Naive B cell (primary cell): ENCODE measurements around the gene CDYL. TPM values are rescaled to one million over a fixed set of nuclear protein-coding genes. Genes with fewer than 3 reads are reported as not detected.
A peak's percentile ranks its signal among the peaks of the same experiment; 100 is the strongest.
"Not testable (repeated sequence)": the region's sequence is repeated elsewhere in the genome, so short reads cannot be mapped to it uniquely, and the experiment has no call there.

Experiments
- ATAC-seq, 2 donors: fragments of 150-1000 bp; cut with Tn5 transposase; 2 replicates each; pipeline ENCODE4 v1.10.0; 2021; ENCODE audit warnings: low read depth in 2 of 2, mild to moderate bottlenecking in 2 of 2, moderate library complexity in 2 of 2
- DNase-seq: peaks from one replicate; pipeline ENCODE4 v3.0.0; 2022
- H3K27ac Mint-ChIP-seq, 6 donors: one replicate each; pipeline ENCODE4 v1.8.0; 2020 to 2022; ENCODE audit warnings: mild to moderate bottlenecking in 6 of 6, mixed read lengths in 6 of 6, moderate library complexity in 5 of 6, inconsistent platforms in 2 of 6
- H3K27me3 Mint-ChIP-seq, 3 donors: one replicate each; pipeline ENCODE4 v1.8.0; 2021 to 2022; ENCODE audit warnings: mixed read lengths in 3 of 3, mild to moderate bottlenecking in 1 of 3
- H3K36me3 Mint-ChIP-seq, 2 donors: one replicate each; pipeline ENCODE4 v1.8.0; 2020 to 2022; ENCODE audit warnings: mixed read lengths in 2 of 2, inconsistent platforms in 1 of 2, mild to moderate bottlenecking in 1 of 2
- H3K4me1 Mint-ChIP-seq, 3 donors: one replicate each; pipeline ENCODE4 v1.8.0; 2020 to 2022; ENCODE audit warnings: mixed read lengths in 3 of 3, inconsistent platforms in 1 of 3, mild to moderate bottlenecking in 1 of 3, moderate library complexity in 1 of 3
- H3K4me3 Mint-ChIP-seq, 8 donors: one replicate each; pipeline ENCODE4 v1.8.0; 2020 to 2022; ENCODE audit warnings: mild to moderate bottlenecking in 8 of 8, mixed read lengths in 8 of 8, moderate library complexity in 8 of 8, inconsistent platforms in 2 of 8
- H3K9me3 Mint-ChIP-seq, 7 donors: one replicate each; pipeline ENCODE4 v1.8.0; 2020 to 2022; ENCODE audit warnings: mixed read lengths in 7 of 7, mild to moderate bottlenecking in 5 of 7, inconsistent platforms in 2 of 7, moderate library complexity in 1 of 7
- polyA plus RNA-seq, 6 donors: library from polyadenylated mRNA; unstranded; fragments of 300-500 nt; fragmentation: Illumina TruSeq; gene quantifications; one replicate each; pipeline ENCODE4 v1.2.3, GENCODE V29; 2021; ENCODE audit warnings: low read depth in 6 of 6

Gene CDYL
- polyA plus RNA-seq, 6 donors from 2014 or later, result 5.5 to 9.8 (median 7.8) TPM

GRCh38 chr6:4813055-4813454 is 36.9 kb downstream of the CDYL start:
- H3K4me3 Mint-ChIP-seq, result peak overlapping the region in 2 of 8 donors; percentile 12 to 27
- peaks cover 52 to 69% (median 66%) of the 10 kb centered on the region in 3 donors for H3K4me1 Mint-ChIP-seq
- DNase-seq (no peak), ATAC-seq (no peak)
- peaks cover 0 to 5% (median 0%) of the 10 kb centered on the region in 7 donors for H3K9me3 Mint-ChIP-seq
- H3K36me3 Mint-ChIP-seq, result no peaks in the 10 kb centered on the region
- H3K27me3 Mint-ChIP-seq, result no peaks in the 10 kb centered on the region
- H3K27ac Mint-ChIP-seq, result peak overlapping the region in 1 of 6 donors; percentile 30

GRCh38 chr6:4814212-4814611 is 38.0 kb downstream of the CDYL start:
- Mint-ChIP-seq H3K4me1 (peaks cover 55 to 78% (median 66%) of the 10 kb centered on the region in 3 donors), H3K9me3 (peaks cover 0 to 5% (median 0%) of the 10 kb centered on the region in 7 donors), H3K27ac (peak overlapping the region in 1 of 6 donors; percentile 56), H3K4me3 (peak overlapping the region in 6 of 8 donors; percentile 20 to 69 (median 36)), H3K27me3 (no peaks in the 10 kb centered on the region), H3K36me3 (no peaks in the 10 kb centered on the region)
- DNase-seq, result no peak
- peak; percentile 64 to 67 for ATAC-seq

- ATAC-seq (no peak), DNase-seq (no peak)
- H3K27ac Mint-ChIP-seq, result peak overlapping the region in 3 of 6 donors; percentile 47 to 57 (median 56)
- peaks cover 0 to 3% (median 0%) of the 10 kb centered on the region in 7 donors for H3K9me3 Mint-ChIP-seq
- H3K4me1 Mint-ChIP-seq, result peaks cover 60 to 82% (median 69%) of the 10 kb centered on the region in 3 donors
- no peaks in the 10 kb centered on the region for H3K36me3 Mint-ChIP-seq
- peak overlapping the region in 3 of 8 donors; percentile 31 to 55 (median 31) for H3K4me3 Mint-ChIP-seq
- H3K27me3 Mint-ChIP-seq, result no peaks in the 10 kb centered on the region
These were observed 38.8 kb downstream of the CDYL start for GRCh38 chr6:4814987-4815386.

- ATAC-seq (no peak), DNase-seq (no peak)
- no peak overlapping the region for H3K4me3 Mint-ChIP-seq
- peaks cover 60 to 82% (median 69%) of the 10 kb centered on the region in 3 donors for H3K4me1 Mint-ChIP-seq
- no peaks in the 10 kb centered on the region for H3K27me3 Mint-ChIP-seq
- no peak overlapping the region for H3K27ac Mint-ChIP-seq
- peaks cover 0 to 2% of the 10 kb centered on the region in 2 donors for H3K36me3 Mint-ChIP-seq
- H3K9me3 Mint-ChIP-seq, result no peaks in the 10 kb centered on the region
These were observed 39.4 kb downstream of the CDYL start for GRCh38 chr6:4815584-4815983.

GRCh38 chr6:4816904-4817303 is 40.7 kb downstream of the CDYL start:
- DNase-seq, result no peak
- no peaks in the 10 kb centered on the region for H3K27me3 Mint-ChIP-seq
- peak overlapping the region in 1 of 8 donors; percentile 50 for H3K4me3 Mint-ChIP-seq
- H3K27ac Mint-ChIP-seq, result peak overlapping the region in 1 of 6 donors; percentile 45
- peaks cover 0 to 6% of the 10 kb centered on the region in 2 donors for H3K36me3 Mint-ChIP-seq
- H3K4me1 Mint-ChIP-seq, result peaks cover 52 to 75% (median 69%) of the 10 kb centered on the region in 3 donors
- ATAC-seq, result no peak
- no peaks in the 10 kb centered on the region for H3K9me3 Mint-ChIP-seq

GRCh38 chr6:4817551-4817950 is 41.3 kb downstream of the CDYL start:
- ATAC-seq (no peak), DNase-seq (no peak)
- H3K4me3 Mint-ChIP-seq, result no peak overlapping the region
- H3K27me3 Mint-ChIP-seq, result no peaks in the 10 kb centered on the region
- no peak overlapping the region for H3K27ac Mint-ChIP-seq
- peaks cover 0 to 6% of the 10 kb centered on the region in 2 donors for H3K36me3 Mint-ChIP-seq
- H3K4me1 Mint-ChIP-seq, result peaks cover 47 to 75% (median 67%) of the 10 kb centered on the region in 3 donors
- H3K9me3 Mint-ChIP-seq, result no peaks in the 10 kb centered on the region

GRCh38 chr6:4818272-4818938 is 42.2 kb downstream of the CDYL start:
- H3K27me3 Mint-ChIP-seq, result no peaks in the 10 kb centered on the region
- ATAC-seq, result no peak
- H3K36me3 Mint-ChIP-seq, result peaks cover 0 to 6% of the 10 kb centered on the region in 2 donors
- H3K9me3 Mint-ChIP-seq, result no peaks in the 10 kb centered on the region
- H3K4me1 Mint-ChIP-seq, result peaks cover 41 to 71% (median 67%) of the 10 kb centered on the region in 3 donors
- DNase-seq, result no peak
- no peak overlapping the region for H3K4me3 Mint-ChIP-seq
- peak overlapping the region in 1 of 6 donors; percentile 47 for H3K27ac Mint-ChIP-seq

GRCh38 chr6:4819706-4820283 is 43.6 kb downstream of the CDYL start:
- H3K27me3 Mint-ChIP-seq, result no peaks in the 10 kb centered on the region
- H3K9me3 Mint-ChIP-seq, result no peaks in the 10 kb centered on the region
- ATAC-seq (no peak), DNase-seq (no peak)
- H3K27ac Mint-ChIP-seq, result peak overlapping the region in 2 of 6 donors; percentile 4 to 67
- H3K4me1 Mint-ChIP-seq, result peaks cover 36 to 63% (median 57%) of the 10 kb centered on the region in 3 donors
- peaks cover 0 to 6% of the 10 kb centered on the region in 2 donors for H3K36me3 Mint-ChIP-seq
- peak overlapping the region in 1 of 8 donors; percentile 3 for H3K4me3 Mint-ChIP-seq

- no peak overlapping the region for H3K4me3 Mint-ChIP-seq
- peaks cover 34 to 61% (median 50%) of the 10 kb centered on the region in 3 donors for H3K4me1 Mint-ChIP-seq
- H3K9me3 Mint-ChIP-seq, result peaks cover 0 to 7% (median 3%) of the 10 kb centered on the region in 7 donors
- DNase-seq (no peak), ATAC-seq (no peak)
- H3K27ac Mint-ChIP-seq, result no peak overlapping the region
- no peaks in the 10 kb centered on the region for H3K27me3 Mint-ChIP-seq
- H3K36me3 Mint-ChIP-seq, result peaks cover under 1 to 6% of the 10 kb centered on the region in 2 donors
These were observed 44.6 kb downstream of the CDYL start for GRCh38 chr6:4820704-4821276.

GRCh38 chr6:4822476-4822875 is 46.3 kb downstream of the CDYL start:
- Mint-ChIP-seq H3K27ac (peak overlapping the region in 2 of 6 donors; percentile 2 to 34), H3K4me1 (peaks cover 34 to 67% (median 40%) of the 10 kb centered on the region in 3 donors), H3K36me3 (peaks cover 18 to 21% of the 10 kb centered on the region in 2 donors)

GRCh38 chr6:4828187-4828698 is 52.0 kb downstream of the CDYL start:
- no peaks in the 10 kb centered on the region for H3K27me3 Mint-ChIP-seq
- ATAC-seq (no peak), DNase-seq (no peak)
- peaks cover 33 to 40% of the 10 kb centered on the region in 2 donors for H3K36me3 Mint-ChIP-seq
- no peak overlapping the region for H3K4me3 Mint-ChIP-seq
- H3K4me1 Mint-ChIP-seq, result peaks cover 0 to 18% (median 12%) of the 10 kb centered on the region in 3 donors
- no peak overlapping the region for H3K27ac Mint-ChIP-seq
- H3K9me3 Mint-ChIP-seq, result peaks cover 16 to 56% (median 43%) of the 10 kb centered on the region in 7 donors

More at GRCh38 chr6:4822476-4822875, 46.3 kb downstream of the CDYL start:
- DNase-seq (no peak), ATAC-seq (no peak)
- peaks cover 7 to 23% (median 19%) of the 10 kb centered on the region in 7 donors for H3K9me3 Mint-ChIP-seq
- H3K4me3 Mint-ChIP-seq, result no peak overlapping the region
- no peaks in the 10 kb centered on the region for H3K27me3 Mint-ChIP-seq

GRCh38 chr6:4829089-4829488 is 52.9 kb downstream of the CDYL start:
- DNase-seq, result no peak
- Mint-ChIP-seq H3K36me3 (peaks cover 33 to 40% of the 10 kb centered on the region in 2 donors), H3K4me3 (no peak overlapping the region), H3K4me1 (peaks cover 0 to 10% (median 8%) of the 10 kb centered on the region in 3 donors), H3K27me3 (no peaks in the 10 kb centered on the region), H3K9me3 (peaks cover 16 to 56% (median 43%) of the 10 kb centered on the region in 7 donors), H3K27ac (no peak overlapping the region)
- no peak for ATAC-seq

GRCh38 chr6:4835540-4835939 is 59.3 kb downstream of the CDYL start:
- Mint-ChIP-seq H3K4me3 (peak overlapping the region in 1 of 8 donors; percentile 6), H3K36me3 (peaks cover 15 to 21% of the 10 kb centered on the region in 2 donors), H3K4me1 (peaks cover 21 to 37% (median 35%) of the 10 kb centered on the region in 3 donors), H3K9me3 (peaks cover 0 to 44% (median 28%) of the 10 kb centered on the region in 7 donors)
- not testable (repeated sequence) for H3K27ac Mint-ChIP-seq, DNase-seq, ATAC-seq, H3K27me3 Mint-ChIP-seq
